Activated CD4-positive, alpha-beta T cell treated with anti-CD3 and anti-CD28 coated beads, Interleukin-2, amount 50 U/mL, for 4 hours (primary cell): Measurements from ENCODE around the gene PTDSS2.
A peak's percentile ranks its signal among the peaks of the same experiment; 100 is the strongest.
"Not testable (repeated sequence)": the region's sequence is repeated elsewhere in the genome, so short reads cannot be mapped to it uniquely, and the experiment has no call there.

Source experiments
- DNase-seq, 2 experiments: peaks; one replicate each; pipeline ENCODE4 v3.0.0-alpha.2; 2020

The PTDSS2 gene

DNA sequence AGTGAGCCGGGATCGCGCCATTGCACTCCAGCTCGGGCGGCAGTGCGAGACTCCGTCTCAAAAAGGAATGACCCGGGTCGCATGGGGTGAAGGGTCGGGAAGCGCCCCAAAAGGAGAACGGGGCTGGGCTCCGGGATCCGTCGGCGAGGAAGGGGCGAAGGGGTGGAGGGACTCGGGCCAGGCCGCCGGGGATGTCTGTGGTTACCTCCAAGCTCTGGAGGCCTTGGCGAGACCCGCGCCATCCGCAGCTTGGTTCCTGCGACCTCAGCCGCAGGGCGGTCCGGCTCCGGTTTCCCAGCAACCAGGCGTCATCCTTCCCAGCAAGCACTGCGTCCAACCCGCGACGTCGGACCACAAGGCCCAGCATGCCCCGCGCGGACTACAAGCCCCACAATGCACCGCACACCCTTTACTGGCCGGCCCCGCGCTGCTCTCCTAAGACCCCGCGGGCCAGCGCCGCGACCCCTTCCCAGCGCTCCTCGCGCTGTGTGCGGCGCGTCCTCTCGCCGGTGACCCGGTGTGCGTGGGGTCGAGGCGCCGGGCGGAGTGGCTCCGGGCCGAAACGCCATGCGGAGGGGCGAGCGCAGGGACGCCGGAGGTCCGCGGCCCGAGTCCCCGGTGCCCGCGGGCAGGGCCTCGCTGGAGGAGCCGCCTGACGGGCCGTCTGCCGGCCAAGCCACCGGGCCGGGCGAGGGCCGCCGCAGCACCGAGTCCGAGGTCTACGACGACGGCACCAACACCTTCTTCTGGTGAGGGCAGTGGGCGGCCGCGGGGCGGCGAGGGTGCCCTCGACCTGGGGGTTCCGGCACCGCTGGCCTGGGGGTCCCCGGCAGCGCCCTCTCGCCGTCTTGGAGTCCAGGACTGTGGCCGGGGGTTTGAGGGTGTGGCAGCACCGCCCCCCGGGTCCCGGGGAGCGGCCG is at the start of gene PTDSS2:
TSS of gene PTDSS2 (plus strand) at position 391 of the 920 bp plus-strand sequence. CDS start at position 568, 177 bp downstream.
- DNase-seq = peak; percentile 92 to 95

DNA sequence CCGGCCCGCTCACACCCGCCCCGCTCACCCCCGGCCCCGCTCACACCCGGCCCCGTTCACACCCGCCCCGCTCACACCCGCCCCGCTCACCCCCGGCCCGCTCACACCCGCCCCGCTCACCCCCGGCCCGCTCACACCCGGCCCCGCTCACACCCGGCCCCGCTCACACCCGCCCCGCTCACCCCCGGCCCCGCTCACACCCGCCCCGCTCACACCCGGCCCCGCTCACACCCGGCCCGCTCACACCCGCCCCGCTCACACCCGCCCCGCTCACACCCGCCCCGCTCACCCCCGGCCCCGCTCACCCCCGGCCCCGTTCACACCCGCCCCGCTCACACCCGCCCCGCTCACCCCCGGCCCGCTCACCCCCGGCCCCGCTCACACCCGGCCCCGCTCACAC is 48.9 kb upstream of the PTDSS2 start:
- not testable (repeated sequence) for DNase-seq

DNA sequence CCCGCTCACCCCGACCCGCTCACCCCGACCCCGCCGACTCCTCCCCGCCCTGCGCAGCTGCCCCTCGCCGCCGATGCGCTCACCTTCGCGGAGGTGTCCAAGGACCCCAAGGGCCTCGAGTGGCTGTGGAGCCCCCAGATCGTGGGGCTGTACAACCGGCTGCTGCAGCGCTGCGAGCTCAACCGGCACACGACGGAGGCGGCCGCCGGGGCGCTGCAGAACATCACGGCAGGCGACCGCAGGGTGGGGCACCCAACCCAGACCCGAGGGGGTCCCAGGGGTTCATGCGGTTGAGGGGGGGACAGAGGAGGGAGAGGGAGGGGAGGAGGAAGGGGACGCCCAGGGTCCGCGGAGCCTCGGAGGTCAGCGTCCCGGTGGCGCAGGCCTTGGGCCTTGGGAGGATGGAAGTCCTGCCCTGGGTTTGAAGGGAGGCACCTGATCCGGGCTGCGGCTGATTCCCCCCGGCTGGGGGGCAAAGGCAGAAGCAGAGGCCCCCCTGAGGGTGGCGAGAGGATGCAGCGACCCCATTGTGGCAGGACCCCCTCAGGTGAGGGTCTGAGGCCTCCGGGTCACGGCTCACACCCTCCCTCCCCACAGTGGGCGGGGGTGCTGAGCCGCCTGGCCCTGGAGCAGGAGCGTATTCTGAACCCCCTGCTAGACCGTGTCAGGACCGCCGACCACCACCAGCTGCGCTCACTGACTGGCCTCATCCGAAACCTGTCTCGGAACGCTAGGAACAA is 46.9 kb upstream of the PTDSS2 start:
- DNase-seq = no peak

DNA sequence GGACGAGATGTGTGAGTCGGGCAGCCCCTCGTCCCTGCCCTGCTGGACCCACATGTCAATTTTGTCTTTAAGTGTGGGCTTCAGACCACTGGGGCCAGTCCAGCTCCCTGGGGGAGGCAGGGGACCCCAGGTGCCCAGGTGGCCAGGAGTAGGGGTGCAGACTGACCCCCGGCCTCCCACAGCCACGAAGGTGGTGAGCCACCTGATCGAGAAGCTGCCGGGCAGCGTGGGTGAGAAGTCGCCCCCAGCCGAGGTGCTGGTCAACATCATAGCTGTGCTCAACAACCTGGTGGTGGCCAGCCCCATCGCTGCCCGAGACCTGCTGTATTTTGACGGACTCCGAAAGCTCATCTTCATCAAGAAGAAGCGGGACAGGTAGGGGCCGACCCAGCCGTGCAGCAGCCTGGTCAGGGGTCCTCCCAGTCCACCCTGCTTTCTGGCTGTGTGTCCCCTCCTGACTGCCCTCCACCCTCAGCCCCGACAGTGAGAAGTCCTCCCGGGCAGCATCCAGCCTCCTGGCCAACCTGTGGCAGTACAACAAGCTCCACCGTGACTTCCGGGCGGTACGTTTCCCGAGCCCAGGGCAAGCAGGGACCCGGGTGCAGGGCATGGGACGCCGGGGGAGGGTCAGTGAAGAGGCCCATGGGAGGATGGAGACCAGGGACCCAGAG is 46.2 kb upstream of the PTDSS2 start:
- DNase-seq = no peak

DNA sequence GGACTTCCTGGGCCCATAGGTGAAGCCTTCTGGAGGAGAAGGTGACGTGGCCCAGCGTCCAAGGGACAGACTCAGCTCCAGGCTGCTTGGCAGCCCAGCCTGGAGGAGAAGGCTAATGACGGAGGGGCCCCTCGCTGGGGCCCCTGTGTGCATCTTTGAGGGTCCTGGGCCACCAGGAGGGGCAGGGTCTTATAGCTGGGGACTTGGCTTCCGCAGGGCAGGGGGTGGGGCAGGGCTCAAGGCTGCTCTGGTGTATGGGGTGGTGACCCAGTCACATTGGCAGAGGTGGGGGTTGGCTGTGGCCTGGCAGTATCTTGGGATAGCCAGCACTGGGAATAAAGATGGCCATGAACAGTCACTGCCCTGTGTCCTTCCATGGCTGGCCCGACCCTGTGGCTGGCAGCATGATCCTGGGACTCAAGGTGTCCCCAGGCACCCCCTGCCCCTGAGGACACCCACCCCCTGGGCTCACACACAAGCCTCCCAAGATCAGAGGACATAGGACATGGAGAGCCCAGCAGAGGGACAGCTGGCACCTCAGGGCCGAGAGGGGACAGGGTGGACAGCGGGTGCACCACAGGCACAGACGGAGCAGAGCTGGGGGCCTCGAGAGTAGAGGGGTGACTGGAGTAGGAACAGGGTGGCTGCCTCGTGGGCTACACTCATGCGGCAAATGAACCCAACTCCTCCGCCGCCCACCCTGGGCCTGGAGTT is 45.4 kb upstream of the PTDSS2 start:
- DNase-seq = no peak

DNA sequence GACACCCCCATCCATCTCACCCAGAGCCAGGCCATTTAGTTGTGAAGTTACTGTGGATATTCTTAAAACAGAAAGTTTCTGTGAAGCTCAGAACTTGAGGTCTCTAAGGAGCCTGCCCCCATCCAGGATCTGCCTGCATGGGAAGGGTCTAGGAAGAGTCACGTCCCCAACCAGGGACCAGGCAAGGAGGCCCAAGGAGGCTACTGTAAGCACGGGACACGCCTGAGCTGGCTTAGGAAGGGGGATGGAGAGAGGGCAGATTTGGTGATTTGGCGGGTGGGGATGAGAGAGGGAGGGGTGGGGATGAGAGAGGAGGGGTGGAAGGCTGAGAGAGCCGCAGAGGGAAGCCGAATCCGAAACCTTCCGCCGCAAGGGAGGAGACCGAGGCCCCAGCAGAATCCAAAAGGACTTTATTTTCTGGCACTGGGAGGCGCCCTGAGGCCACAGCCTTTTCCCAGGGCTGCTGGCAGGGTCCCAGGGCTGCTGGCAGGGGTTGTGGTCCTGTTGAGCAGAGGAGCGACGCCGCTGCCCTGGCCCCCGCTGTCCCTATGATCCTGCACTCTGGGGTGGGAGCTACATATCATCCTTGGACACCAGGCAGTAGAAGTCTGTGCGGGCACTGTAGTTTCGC is 44.6 kb upstream of the PTDSS2 start:
- no peak for DNase-seq

DNA sequence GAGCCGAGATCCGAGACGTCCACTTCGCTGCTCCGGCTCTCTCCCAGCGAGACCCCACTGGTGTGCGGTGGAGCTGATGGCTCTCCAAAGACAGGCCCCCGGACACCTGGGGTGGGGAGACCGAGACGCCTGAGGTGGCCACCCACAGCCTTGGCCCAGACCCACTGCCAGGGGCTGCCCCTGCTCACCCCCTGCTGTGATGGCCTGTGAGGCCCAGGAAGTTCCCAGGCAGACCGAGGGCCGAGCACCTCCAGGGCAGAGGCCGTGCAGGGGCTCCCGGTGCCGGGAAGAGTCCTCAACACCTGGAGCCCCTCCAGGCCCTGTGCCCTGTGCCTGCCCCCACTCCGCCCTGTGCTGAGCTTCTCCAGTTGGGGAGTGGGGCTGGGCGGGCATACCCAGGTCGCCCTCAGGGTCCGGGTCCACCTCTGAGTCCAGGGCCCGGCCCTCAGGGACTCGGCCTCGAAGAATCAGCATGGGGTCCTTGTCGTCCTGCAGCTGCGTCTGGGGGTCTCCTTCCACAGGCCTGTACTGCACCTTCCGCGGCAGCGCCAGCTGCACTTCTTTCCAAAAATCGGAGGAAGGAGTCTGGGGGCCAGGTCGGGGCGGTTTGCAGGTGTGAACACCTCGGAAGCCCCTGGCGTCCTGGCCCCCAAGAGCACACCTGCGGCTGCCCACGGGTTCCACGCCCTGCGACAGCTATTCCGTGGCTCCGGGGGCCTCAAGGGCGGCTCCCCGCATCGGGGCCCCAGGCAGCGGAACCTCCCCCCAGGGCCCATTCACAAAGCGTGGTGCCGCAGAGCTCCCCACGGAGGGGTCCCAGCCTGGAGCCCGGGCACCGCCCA is 43.9 kb upstream of the PTDSS2 start:
- no peak for DNase-seq

DNA sequence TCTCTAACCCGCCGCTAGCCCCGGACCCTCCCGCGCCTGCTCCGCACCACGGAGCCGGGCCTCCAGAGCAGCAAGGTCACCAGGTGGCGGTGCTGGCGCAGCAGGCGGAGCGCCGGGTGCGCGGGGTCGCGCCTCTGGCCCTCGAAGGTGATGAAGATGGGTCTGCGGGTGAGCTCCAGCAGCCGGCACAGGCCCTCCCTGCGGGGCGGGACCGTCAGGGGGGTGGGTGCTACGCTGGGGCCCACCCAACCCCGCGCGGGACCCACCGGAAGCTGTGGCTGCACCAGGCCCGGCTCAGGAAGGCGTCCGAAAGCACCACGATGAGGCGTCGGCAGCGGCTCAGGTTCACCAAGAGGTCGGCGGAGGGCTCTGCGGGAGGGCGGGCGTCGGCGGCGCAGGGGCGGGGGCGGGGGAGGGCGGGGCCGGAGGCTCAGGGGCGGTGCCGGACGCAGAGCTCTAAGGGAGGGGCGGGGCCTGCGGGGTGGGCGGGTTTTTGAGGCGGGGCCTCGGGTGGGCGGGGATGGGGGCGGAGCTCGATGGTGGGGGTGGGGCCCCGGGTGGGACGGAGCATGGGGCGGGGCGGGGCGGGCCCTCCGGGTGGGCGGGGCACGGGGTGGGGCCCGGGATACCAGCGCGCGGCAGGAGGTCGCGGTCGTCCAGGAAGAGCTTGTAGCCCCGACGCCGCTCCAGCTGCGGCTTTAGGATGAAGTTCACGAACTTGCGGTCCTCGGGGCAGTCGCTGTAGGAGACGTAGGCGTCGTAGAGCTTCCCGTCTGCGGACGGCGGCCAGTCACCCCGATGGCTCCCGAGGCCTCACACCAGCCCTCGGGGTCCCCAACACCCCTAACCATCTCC is 43.1 kb upstream of the PTDSS2 start:
- DNase-seq = peak; percentile 74 to 79

DNA sequence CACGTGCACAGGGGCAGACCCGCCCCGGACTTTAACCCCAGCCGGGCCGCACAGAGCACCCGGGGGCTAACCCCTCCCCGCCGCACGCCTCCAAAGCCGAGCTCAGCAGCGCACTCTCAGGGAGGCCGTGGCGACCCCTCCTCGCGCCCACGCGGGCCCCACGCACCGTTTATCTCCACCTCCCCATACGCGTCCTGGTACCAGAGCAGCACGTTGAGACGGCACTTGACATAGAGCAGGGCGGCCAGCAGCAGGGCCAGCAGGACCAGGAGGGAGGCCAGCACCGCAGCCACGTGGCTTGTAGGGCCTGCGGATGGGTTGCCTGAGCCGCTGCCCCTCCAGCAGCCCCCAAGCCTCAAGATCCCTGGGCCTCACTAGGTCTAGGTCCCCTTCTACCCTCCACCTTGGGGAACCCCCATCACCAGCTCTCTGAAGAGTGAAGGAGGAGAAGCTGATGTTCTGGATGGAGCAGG is 42.4 kb upstream of the PTDSS2 start:
- DNase-seq = no peak

DNA sequence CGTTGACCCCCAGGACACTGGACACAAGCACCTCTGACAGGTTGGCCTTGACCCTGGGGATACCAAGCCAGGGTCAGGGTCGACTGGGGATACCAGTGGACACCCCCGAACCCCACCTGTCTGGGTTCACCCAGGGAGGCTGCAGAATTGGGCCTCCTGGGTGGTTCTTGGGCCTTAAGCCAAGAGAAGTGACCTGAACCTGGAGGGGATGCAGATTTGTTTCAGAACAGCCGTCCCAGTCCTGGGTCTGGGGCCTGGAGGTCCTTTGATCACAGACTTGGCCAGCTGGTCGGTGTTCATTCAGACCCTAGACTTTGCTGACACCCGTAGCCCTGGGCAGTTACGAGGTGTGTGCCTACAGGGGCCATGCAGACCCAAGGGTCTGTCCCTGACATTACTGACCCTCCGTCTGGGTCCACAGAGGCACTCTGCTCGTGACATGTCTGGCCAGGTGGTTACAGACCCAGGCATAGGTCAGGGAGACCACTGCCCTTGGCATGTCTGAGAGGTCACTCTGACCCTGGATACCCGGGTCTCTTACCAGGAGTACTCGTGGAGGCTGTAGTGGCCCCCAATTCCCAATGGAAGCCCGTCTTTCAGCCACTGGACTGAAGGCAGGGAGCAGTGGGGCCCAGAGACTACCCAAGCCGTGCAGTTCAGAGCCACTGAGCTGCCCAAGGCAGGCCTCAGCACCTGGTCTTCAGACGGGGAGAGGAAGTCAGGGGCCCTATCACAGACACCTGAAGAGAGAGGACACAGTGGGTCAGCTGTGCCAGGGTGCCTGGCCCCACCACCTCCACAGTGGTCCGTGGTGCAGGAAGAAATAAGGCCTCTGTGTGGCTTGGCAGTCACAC is 41.7 kb upstream of the PTDSS2 start:
- DNase-seq = no peak

DNA sequence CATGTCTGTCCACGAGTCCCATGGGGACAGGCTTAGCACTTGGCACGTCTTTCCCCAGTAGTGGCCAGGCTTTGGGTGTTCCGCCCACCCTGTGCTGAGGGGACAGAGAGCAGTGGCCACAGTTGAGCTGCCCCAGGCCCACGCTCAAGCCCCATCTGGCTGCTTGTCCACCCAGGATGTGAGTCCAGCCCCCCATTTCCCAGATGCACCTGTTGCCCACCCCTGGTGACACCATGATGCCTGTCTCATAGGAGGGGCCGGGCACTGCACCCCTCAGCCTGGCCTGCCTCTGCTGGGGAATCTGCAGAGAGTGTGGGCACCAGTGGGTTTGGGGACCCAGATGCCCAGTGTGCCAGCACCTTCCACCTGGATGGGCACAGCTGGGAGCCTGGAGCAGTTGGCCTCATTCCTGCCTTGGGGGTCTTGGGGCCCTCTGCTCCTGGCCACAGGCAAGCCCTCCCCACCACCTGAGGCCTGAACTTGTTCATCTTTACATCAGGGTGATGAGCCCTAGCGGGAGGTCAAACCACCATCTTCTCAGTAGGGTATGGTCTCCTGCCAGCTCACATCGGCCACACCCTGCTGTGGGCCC is 41.0 kb upstream of the PTDSS2 start:
- no peak for DNase-seq

DNA sequence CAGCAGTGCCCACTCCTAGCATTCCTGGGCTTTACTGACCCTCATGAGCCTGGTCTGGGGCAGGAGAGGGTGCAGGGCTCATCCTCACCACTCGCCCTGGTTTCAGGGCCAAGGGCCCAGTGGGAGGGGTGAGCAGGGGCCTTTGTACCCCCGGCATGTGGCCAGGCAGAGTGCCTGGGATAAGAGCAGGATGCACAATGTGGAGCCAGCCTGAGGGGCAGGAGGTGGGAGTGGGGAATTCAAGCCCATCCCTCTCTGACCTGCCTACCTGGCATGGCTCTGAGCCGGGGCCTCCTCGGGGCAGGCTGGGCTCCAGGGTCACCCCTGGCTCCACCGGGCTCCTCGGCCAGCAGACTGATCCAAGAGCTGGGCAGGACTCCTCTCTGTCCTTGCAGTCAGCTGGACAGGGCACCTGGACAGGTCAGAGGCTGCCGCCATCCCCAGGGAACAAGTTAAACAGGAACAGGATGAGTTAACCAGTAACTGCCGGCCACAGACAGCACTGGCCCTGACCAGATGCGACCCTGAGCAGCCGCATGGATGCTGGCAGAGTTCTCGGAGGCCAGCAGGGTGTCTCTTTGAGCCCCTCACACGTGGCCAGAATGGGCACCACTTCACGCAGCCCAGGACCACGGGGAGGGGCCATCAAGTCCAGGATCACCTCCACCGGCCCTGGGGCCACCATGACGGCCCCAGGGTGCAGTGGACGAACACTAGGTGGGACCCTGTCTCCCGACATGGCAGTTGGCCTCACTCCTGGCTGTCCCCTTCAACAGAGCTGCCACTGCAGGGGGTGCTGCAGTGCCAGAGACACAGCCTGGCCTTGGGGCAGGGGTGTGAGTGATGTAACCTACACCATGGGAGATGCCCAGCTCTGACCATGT is 40.2 kb upstream of the PTDSS2 start:
- no peak for DNase-seq

DNA sequence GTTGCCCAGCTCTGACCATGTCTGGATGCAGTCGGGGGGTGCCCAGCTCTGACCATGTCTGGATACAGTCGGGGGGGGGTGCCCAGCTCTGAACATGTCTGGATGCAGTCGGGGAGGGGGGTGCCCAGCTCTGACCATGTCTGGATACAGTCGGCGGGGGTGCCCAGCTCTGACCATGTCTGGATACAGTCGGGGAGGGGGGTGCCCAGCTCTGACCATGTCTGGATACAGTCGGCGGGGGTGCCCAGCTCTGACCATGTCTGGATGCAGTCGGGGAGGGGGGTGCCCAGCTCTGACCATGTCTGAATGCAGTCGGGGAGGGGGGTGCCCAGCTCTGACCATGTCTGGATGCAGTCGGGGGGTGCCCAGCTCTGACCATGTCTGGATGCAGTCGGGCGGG is 39.4 kb upstream of the PTDSS2 start:
- DNase-seq = not testable (repeated sequence)

DNA sequence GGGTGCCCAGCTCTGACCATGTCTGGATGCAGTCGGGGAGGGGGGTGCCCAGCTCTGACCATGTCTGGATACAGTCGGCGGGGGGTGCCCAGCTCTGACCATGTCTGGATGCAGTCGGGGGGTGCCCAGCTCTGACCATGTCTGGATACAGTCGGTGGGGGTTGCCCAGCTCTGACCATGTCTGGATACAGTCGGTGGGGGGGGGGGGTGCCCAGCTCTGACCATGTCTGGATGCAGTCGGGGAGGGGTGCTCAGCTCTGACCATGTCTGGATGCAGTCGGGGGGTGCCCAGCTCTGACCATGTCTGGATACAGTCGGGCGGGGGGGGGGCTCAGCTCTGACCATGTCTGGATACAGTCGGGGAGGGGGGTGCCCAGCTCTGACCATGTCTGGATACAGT is 38.6 kb upstream of the PTDSS2 start:
- not testable (repeated sequence) for DNase-seq

DNA sequence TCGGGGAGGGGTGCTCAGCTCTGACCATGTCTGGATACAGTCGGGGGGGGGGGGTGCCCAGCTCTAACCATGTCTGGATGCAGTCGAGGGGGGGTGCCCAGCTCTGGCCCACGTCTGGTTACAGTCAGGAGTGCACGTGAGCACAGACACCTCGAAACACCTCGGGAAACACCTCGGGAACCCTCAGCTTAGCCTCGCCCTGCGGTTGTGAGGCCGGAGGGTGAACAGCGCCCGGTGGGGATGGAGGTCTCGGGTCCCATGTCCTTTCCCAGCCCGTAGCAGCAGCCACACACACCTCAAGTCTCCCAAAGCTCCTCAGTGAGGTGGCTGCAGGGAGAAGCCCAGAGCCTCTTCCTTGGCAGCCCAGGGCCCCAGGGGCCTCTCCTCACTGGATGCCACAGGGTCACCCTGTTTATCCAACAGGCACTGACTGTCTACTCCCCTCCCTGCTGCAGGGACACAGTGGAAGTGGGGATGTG is 37.4 kb upstream of the PTDSS2 start:
- no peak for DNase-seq

DNA sequence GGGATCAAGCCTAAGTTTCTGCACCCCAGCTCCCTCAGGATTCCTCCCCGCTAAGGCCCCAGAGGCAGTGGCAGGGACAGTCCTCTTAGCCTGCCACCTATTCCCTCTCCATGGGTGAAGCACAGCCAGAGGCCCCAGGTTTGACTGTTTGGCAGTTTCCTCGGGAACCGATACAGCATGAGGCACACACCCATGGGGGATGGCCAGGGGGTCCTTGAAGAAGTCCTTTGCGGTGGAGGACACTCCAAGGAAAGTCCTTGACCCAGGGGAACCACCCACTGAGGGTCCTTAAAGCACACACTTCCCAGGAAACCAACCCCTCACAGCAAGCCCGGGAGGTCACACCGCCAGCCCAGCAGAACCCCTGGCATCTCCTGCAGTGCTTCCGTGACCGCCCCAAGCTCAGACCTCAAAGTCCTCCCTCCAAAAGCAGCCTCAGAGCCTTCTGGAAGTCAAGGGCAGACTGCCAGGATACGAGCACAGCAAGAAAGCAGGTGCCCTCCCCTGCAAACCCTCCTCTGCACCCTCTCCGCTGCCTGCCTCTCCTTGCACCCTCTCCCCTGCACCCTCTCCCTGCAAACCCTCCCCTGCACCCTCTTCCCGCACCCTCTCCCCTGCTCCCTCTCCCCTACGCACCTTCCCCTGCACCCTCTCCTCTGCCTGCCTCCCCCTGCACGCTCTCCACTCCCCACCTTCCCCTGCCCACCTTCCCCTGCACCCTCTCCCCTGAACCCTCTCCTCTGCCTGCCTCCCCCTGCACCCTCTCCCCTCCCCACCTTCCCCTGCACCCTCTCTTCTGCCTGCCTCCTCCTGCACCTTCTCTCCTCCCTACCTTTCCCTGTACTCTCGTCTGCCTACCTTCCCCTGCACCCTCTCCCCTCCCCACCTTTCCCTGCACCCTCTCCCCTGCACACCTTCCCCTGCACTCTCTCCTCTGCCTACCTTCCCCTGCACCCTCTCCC is 36.7 kb upstream of the PTDSS2 start:
- no peak for DNase-seq
